NCI-H1417 treated with DMSO at 0.1 percent for 48 hours (cell line): Measurements from ENCODE around the gene CTRL.
"Not testable (repeated sequence)": the region's sequence is repeated elsewhere in the genome, so short reads cannot be mapped to it uniquely, and the experiment has no call there.

Experiments
- DNase-seq: peaks from one replicate; lab custom pipeline; 2025; lab: John Stamatoyannopoulos, UW

CTRL gene

DNA sequence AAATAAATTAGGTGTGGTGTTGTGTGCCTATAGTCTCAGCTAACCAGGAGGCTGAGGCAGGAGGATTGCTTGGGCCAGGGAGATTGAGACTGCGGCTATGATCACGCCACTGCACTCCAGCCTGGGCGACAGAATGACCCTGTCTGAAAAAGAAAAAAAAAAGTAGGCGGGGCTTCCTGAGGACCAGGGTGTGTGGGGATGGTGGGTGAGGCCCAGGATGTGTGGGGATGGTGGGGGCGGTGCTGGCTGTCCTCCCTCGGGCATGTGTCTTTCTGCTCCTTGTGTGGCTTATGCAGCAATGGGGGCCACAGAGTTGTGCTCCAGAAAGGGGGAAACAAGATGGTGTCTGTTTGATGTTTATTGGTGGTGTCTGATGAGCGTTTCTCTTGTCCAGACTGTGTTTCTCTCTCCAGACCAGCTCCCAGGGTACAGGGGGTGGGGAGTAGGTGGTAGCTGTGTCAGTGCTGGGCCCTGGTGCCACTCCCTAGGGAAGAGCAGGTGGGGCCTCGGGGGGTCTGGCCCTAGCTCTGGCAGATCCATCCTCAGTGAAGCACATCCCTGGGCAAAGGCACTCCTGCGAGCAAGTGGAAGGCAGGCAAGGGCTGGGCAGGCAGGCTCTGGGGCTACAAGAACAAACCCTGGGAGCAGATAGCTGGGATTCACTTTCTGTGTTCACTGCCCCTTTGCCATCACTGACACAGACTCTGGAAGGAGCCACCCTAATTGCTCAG, 10.0 kb upstream of the CTRL start:
- DNase-seq: no peak

DNA sequence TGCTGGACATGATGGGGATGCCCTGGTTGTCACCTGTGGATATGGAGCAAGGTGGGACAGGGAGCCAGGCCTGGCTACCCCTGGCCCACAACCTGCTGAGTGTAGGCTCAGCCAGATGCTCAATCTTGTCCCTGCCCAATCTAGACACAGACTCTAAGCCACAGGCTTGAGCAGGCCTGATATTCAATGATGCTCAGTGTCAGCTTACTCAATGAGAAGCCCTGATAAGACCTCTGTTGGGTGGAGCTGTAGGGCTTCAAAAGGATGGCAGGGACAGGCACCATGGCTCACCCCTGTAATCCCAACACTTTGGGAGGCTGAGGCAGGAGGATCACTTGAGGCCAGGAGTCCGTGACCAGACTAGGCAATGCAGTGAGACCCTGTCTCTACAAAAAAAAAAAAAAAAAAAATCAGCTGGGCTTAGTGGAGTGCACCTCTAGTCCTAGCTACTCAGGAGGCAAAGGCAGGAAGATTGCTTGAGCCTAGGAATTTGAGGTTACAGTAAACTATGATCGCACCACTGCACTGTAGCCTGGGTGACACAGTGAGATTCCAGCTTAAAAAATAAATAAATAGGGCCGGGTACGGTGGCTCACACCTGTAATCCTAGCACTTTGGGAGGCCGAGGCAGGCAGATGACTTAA, 8.9 kb upstream of the CTRL start:
- DNase-seq: no peak

DNA sequence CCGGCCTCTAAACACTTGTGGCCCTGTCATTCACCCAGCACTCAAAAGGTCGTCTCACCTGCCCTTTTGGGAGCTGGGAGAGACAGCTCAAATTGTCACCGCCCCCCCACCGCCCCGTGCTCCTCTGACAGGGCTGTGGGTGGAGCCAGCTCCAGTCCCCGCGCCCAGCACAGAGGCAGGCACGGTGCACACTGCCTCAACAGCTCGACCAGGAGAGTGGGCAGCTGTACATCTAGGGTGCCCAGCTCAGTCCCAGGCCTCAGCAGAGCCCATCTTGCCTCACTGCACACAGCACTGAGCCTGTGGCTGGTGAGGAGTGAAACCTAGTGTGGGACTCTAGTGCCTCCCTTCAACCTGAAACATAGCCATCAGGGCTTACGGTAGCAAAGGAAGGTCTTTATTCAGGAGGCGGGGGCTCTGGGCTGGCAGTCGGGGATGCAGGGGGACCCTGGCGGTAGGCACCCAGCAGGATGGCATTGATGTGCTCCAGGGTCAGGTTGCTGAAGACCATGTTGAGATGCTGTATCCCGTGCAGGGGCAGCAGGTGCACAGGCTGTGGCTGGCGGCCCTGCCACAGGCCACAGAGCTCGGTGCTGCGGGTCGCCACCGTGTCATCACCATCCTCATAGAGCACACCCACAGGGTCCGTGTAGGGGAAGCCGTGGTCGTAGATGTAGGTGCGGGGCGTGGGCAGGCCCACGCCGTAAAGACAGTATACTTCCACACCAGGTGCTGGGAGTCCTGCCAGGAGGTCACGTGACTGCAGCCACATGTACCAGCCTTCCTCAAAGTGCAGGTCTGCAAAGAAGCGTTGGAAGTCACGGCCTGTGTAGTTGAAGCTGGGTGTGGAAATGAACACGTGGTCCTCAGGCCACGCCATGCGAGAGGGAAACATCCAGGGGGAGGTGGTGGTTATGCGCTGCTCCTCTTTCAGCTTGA, 8.1 kb upstream of the CTRL start:
- DNase-seq: no peak

DNA sequence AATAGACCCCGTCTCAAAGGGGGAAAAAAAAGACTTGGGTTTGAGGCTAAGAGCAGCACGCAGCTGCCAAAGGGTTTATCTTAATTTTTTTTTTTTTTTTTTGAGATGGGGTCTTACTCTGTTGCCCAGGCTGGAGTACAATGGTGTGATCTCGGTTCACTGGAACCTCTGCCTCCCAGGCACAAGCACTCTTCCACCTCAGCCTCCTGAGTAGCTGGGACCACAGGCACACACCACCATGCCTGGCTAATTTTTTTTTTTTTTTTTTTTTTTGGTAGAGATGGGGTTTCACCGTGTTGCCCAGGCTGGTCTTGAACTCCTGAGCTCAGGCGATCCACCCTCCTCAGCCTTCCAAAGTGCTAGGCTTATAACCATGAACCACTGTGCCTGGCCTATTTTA, 6.1 kb upstream of the CTRL start:
- DNase-seq: not testable (repeated sequence)

DNA sequence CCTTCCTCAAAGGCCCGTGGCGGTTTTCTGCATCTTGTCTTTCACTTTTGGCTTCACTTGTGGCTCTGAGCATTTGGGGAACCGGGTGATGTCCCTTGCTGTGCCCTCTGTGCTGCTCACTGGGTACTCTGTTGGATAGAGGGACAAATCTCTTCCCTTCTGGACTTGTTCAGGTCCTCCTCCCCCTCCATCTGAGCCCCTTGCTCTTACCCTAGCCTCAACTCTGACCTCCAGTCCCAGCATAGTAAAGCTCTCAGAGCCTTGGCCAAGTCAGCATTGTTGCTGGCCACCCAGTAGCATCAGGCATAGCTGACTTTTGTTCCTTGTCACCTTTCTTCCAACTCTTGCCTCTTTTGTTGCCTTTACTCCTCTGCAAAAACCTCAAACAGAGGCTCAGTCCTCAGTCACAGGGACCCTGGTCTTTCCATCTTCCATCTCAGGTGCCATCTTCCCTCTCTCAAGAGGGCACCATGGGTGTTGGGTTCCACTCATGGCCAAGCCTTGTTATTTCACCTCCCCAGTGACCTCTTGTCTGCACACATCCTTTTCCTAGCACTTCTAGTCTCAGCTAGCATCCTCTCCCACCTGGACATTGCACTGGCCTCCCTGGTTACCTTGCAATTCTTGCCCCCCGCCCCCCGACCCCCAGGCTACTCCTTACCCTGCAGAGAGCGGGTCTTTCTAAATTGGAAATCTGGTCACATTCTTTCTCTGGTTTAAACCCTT, 5.4 kb upstream of the CTRL start:
- no peak for DNase-seq

DNA sequence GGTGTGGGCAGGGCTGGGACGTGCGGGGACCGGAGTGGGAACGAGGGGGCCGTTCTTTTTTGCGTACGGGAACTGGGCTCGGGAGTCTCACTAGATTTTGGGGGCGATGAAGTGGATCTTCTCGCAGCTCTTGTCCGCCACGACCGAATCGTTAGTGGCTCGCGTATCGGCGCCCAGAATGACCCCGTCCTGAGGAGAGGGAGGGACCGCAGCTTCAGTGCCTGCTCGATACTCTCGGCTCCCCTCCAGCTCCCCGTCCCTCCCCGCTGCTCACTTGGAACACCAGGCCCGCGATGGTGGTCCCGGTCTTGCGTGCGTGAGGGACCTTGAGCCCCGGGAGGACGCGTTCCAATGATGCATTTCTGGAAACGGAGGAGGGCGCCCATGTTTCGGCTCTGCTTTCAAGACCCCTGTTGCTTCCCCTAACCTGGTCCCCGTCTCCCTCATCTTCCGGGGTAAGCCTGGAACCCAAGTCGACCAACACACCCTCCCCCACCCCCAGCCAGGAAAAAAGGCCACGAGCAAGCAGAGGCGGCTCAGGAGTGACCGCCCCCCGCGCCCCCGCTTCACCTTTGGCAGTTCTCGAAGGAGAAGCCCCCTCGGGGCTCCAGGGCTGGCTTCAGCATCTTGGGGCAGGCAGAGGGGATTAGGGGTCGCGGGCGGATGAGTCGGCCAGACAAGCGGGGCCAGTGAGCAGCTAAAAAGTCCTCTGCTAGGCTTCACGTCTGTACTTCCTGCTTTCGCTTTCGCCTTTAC, 4.6 kb upstream of the CTRL start, which contains the start of gene PSMB10:
PSMB10 (minus strand) TSS at position 727 of the 756 bp plus-strand sequence; CDS start at position 626, 101 bp downstream.
- DNase-seq: no peak

DNA sequence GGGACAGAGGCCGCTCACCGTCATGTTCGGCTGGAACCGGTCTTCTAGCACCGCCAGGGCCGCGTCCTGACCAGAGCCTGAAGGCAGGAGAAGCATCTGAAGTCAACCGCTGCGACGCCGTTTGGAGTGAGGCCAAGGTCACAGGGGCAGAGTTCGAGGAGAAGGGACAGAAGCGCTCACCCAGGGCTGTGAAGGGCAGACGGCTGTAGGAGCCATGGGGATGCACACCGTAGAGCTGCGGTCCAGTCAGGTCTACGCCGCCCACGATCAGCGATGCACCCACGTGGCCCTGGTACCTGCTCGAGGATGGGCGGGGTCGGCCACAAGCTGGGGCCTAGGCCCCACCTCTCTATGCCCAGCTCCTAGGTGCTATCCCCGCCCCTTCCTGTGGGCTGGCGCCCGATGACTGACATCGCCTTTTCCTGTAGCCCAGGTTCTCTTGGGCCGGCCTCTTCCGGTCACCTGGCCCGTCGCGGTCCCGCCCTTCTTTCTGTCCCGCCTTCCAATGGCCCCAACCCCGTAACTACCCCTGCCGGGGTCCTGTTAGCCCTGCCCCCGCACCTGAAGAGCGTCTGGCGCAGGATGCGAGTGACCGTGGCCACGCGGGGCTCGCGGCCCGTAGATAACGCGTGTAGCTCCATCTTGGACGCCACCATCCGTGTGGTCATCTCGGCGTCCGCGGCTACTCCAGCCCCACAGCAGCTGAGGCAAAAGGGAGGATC, 3.9 kb upstream of the CTRL start:
- peak; percentile 82 for DNase-seq

DNA sequence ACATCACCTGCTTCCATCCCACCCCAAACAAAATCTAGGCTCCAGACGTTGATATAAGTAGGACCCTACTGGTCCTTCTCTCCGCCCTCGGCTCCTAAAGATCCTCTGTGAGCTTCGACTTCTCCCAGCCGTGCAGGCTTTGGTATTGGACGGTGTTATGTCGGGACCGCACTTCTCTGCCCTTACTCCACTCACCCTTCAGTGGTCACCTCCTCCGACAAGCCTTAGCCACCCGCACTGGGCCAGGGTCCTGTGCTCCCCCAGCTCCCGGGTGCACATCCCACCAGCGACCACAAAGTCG, 3.4 kb upstream of the CTRL start:
- DNase-seq: no peak

DNA sequence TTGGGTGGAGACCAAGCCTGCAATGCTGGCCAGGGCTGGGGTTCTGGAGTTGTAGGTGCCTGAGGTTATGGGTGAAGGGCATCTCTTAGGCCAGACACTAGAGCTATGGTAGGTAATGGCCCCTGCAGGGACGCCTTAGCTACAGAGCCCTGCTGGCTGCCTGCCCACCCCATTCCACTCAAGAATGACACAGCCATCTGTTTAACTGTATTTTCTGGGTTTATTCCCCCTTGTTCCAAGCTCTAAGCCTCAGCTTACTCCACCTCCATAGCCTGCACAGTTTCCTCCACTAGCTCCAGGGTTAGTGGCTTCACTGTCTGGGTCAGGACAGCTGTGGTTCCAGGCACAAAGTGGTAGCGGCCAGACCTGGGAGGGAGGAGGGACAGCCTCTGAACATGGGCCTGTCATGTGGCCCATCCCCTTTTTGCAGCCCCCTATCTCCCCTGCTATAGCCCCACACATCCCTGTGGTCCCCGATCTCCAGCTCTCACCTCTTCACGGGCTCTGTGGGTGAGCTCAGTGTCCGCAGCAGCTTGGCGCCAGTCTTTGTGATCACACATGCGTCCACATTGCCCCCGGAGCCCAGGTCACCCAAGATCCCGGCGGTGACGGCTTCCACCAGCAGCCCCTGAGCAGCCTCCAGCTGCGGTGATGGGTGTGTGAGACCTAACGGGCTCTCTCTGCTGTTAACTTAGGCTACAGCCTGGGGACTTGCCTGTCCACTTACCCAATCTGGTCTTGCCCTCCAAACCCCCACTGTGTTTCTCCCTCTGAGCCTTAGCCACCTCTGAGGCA, 2.8 kb upstream of the CTRL start:
- no peak for DNase-seq

DNA sequence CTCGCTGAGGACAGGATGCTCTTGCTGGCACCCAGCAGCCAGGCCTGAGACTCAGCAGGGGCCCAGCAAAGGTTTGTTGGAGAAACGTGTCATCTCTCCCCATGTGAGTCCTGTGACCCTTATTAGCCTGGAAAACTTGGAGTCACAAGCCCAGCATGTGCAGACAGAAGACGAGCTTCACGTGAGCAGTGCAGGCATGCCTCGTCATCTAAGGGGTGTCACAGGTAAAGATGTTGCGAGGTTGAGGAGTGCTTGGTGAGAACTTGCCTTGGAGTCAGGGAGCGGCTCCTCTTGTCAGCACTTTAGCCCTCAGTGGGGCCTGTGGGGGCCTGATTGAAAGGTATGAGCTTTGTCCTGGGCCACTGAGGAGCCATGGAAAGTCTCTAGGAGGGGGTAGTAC, 2.1 kb upstream of the CTRL start:
- no peak for DNase-seq

DNA sequence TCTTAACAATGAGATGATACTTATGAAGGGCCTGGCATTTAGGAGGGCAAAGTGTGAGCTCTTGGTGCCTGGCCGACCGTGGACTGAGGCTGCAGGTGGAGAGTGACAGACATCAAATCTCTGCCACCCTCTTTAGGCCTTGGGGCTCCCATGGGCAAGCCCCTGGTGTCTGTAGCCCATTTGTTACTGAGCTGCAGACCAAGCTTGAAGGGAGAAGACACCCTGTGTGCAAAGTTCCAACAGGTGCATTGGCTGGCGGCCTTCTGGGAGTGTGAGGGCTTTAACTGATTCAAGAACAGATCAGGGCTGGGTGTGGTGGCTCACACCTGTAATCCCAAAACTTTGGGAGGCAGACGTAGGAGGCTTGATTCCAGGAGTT, 789 bp upstream of the CTRL start:
- no peak for DNase-seq

DNA sequence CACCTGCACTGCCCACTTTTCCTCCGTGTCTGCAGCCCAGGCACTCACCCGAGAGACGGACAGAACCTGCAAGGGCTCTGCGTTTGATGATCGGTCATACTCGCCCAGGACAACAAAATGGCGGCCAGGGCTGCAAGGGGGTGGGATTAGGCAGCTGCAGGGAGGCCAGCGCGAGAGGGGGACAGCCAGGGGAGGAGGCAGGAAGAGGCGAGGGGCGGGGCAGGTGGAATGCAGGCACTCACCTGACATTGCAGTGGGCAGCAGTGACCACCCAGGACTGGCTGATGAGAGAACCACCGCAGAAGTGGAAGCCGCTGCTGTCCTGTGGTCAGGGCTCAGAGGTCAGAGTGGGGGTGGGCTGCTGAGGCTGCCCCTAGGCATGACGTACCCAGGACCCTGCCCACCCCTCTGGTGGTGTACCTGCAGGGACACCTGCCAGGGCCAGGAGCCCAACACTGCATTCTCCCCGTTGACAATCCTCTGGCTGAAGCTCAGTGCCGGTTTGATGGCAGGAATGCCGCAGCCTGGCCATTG, 917 bp downstream of the CTRL start:
- no peak for DNase-seq

DNA sequence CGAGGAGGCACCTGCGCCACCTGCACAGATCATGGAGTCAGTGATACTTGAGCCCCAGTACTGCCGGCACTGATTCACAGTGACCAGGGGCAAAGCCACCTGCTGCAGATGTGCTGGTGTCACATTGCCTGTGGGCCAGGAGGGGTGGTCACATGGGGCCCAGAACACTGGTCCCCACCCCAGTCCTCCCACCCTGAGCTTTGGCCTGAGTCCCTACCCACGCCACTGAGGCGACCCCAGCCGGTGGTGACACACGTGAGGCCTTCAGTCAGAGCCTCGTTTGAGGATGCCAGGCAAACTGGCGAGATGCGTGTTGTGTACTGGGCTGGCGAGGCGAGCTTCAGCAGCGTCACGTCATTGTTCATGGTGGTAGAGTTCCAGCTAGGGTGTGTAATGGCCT, 1.5 kb downstream of the CTRL start:
- DNase-seq: no peak

DNA sequence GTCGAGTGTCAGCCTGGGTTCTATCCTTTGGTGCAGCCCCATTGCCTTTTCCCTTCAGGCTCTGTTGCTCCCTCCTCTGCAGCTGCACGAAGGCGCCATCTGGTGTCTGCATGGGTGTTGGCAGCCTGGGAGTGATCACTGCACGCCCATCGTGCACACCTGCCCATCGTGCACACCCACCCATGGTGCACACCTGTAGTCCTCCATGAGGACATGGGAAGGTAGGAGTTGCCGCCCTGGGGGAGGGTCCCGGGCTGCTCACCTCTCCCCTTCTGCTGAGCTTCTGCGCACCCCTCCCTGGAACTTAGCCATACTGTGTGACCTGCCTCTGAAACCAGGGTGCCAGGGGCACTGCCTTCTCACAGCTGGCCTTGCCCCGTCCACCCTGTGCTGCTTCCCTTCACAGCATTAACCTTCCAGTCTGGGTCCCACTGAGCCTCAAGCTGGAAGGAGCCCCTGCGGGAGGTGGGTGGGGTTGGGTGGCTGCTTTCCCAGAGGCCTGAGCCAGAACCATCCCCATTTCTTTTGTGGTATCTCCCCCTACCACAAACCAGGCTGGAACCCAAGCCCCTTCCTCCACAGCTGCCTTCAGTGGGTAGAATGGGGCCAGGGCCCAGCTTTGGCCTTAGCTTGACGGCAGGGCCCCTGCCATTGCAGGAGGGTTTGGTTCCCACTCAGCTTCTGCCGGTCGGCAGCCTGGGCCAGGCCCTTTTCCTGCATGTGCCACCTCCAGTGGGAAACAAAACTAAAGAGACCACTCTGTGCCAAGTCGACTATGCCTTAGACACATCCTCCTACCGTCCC, 2.9 kb downstream of the CTRL start:
- no peak for DNase-seq

DNA sequence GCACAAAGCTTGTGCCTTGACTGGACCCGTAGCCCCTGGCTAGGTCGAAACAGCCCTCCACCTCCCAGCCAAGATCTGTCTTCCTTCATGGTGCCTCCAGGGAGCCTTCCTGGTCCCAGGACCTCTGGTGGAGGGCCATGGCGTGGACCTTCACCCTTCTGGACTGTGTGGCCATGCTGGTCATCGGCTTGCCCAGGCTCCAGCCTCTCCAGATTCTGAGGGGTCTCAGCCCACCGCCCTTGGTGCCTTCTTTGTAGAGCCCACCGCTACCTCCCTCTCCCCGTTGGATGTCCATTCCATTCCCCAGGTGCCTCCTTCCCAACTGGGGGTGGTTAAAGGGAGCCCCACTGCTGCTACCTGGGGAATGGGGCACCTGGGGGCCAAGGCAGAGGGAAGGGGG, 3.5 kb downstream of the CTRL start:
- no peak for DNase-seq

DNA sequence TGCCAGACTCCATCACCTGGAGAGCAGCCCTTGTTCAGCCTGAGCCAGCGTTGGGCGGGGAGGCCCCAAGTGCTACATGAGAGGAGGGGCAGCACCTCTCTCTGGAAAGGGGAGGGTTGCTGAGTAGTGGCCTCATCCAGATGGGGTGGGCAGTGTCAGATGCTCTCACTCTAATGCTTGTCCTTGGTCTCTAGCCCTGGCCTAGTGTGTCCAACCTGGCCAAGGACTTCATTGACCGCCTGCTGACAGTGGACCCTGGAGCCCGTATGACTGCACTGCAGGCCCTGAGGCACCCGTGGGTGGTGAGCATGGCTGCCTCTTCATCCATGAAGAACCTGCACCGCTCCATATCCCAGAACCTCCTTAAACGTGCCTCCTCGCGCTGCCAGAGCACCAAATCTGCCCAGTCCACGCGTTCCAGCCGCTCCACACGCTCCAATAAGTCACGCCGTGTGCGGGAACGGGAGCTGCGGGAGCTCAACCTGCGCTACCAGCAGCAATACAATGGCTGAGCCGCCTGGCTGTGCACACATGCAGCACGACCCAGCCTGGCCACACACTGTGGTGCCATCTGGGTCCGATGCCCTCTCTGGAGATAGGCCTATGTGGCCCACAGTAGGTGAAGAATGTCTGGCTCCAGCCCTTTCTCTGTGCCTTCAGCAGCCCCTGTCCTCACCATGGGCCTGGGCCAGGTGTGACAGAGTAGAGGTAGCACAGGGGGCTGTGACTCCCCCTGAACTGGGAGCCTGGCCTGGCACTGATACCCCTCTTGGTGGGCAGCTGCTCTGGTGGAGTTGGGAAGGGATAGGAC, 4.3 kb downstream of the CTRL start:
- DNase-seq: no peak

DNA sequence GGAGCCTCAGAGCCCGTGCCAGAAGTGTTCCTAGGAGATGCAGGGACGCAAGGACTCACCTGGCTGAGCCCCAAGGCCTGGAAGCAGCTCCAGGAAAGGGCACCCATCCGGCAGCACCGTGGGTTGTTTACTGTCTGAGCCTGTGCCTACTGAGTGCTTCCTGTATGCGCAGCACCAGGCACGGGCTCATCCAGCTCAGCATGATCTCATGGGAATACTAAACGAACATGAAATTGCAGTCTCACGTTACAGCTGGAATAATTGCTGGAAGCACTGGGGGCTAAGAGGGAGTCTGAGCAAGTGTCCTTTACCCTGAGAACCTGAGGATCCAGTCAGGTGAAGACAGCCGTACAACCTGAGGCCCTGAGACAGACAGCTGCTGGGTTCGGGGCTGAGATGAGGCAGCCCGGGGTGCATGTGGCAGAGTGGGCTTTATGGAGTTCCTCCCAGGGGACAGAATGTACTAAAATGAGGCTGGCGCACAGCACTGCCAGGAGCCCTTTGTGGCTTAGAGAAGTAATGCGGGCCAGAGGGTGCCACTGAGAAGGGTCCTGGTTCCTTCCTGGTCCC, 5.4 kb downstream of the CTRL start:
- DNase-seq: peak; percentile 46
